Activated CD4-positive, alpha-beta T cell treated with anti-CD3 and anti-CD28 coated beads, Interleukin-2, amount 50 U/mL, for 16 hours (primary cell): Measurements from ENCODE around the gene XPC.
"Not testable (repeated sequence)": the region's sequence is repeated elsewhere in the genome, so short reads cannot be mapped to it uniquely, and the experiment has no call there.

ENCODE experiments used
- DNase-seq: peaks from one replicate; pipeline ENCODE4 v3.0.0-alpha.2; 2020

The XPC gene

DNA sequence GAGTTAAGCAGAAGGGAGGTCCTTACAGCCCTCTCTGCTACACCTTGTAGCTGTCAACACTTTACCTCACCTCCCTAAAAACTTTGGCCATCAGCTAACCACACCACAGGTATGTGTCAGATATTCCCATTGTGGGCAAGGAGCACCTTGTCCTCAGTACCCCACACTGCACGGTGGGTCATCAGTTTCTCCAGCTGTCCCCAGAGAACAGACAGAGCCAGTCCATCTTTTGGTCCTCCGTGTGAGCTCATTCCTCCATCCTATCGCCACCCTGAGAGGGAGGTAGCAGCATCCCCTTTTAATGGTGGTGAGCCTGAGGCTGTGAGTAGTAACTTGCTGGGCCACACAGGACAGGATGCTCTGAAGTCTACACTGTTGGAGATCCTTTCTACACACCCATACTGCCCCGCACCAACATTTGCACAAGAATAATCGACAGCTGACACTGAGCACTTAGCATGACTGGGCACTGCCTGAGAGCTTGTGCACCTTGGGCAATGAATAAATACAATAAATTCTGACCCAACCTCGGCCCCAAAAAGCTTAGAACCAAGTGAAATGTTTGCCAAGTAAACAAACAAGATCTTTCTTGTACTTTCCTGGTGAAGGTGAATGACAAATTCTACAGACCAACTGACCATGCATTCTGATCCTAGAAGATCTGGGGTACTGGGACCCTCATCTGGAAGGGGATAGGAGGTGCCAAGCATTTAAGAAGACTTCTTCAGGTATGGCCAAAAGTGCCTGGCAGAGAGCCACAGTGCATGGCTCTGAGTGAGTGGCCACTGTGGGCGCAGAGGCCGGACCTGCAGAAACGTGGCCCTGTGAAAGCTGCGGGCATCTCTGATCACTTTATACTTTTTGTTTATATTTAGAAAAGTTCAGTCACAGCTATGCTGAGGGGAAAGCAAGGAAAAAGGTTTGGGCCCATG is 60.7 kb downstream of the XPC start:
- no peak for DNase-seq

DNA sequence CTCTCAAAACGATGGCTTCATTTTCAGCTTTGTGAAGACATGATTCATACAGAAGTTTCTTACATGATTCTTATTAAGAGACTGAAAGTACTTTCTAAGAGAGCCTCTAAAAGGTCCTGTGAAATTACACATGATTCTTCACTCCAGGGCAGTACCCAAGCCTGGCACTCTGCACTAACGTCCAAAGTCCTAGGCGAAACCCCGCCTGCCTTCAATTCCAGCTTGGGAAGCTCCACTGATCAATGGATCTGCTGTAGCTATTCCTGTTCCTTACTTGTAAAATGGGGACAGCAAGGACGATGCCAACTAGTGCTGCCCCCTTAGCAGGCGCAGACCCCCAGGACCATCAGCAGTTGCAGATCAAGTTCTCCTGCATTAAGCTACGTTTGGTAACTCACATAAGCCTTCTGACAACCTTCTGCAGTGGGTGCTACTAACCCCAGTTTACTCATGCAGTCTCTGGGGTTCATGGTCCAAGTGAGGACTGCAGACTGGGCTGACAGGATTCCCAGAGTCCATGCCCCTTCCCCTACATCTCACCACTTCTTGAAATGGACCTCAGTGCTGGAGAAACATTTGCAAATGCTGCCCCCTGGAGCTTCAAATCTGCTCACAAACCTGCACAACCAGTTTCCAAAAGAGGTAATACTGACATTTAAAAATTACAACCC is 64.3 kb downstream of the XPC start:
- no peak for DNase-seq

DNA sequence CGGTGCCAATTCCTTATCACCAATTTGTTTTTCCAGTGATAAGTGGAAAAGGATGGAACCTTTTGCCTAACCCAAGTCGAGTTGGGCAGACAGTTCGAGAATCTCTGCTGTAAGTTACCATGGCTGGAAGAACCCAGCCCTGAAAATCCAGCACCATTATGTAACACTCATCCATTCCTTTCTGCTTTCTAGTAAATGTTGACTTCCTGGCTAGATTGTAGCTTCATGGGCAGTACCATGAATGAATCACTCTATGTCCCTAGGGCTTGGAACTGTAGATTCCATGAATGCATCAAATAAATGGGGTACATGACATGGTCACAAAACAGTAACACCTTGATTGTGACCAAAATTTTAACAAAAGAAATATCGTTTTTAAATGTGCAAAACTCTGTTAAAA is 67.7 kb downstream of the XPC start:
- DNase-seq = no peak

DNA sequence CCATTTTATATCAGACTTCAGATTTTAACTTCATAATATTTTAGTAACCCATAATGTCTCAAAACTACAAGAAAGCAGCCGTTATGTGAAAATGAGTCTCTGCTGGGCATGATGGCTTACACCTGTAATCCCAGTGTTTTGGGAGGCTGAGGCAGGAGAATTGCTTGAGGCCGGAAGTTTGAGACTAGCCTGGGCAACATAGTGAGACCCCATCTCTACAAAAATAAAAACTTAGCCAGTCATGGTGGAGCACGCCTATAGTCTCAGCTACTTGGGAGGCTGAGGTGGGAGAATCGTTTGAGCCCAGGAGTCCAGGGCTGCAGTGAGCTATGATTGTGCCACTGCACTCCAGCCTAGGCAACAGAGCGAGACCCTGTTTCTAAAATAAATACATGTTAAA is 68.6 kb downstream of the XPC start:
- not testable (repeated sequence) for DNase-seq

DNA sequence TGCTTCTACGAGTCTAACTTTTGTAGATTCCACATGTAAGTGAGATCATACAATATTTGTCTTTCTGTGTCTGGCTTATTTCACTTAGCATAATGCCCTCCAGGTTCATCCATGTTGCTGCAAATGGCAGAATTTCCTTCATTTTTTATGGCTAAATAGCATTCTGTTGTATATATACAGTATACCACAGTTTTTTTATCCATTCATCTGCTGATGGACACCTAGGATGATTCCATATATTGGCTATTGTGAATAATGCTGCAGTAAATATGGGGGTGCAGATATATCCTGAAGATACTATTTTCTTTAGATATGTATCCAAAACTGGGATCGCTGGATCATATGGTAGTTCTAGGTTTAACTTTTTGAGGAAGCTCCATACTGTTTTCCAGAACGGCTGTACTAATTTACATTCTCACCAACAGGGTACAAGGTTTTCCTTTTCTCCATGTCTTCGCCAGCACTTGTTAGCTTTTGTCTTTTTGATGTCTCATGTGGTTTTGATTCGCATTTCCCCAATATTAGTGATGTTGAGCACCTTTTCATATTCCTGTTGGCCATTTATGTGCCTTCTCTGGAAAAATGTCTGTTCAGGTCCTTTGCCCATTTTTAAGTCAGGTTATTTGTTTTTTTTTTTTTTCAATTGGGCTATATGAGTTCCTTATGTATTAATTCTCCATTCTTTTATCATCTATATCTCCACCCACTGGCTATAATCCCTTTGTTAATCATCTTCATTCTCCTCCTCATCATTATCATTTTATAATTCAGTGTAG is 80.6 kb downstream of the XPC start:
- DNase-seq = no peak

DNA sequence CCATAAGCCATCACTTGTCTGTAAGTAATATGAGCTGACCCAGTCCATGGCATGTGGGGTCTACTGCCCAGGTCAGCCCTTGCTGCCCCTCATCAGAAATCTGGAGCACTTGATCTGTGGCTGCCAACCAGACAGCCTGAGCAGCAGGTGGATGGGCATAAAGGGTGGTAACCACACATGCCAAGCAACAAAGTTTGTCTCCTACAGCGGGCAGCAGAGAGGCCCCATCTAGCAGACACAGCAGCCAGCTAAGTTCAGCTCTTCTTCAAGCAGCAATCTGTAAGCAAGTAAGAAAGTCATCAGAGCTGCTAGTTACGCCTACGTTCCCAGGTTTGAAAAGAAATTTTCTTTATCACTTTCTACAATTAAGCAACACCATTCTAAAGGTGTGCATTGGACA is 81.7 kb downstream of the XPC start:
- no peak for DNase-seq
